Caco-2 (cell line): ENCODE measurements around the gene TIAM1. TPM values are rescaled to one million over a fixed set of nuclear protein-coding genes. Genes with fewer than 3 reads are reported as not detected.

Experiments
- BruUV-seq: library from RNA; stranded (reverse); fragments of 400-500 nt; replicated peaks from 2 replicates; lab custom pipeline; 2021; lab: Mats Ljungman, UMichigan
- CTCF ChIA-PET: fragments of 300-600 bp; sonication (Branson Sonifier 250); formaldehyde crosslinking; loops from one replicate; lab custom pipeline; 2022; ENCODE audit warnings: antibody characterized with exemption; lab: Charles Lee
- POLR2A ChIA-PET: fragments of 300-600 bp; sonication (Branson Sonifier 250); formaldehyde crosslinking; loops from one replicate; lab custom pipeline; 2022; ENCODE audit warnings: antibody characterized with exemption; lab: Charles Lee
- DNase-seq, 2 experiments: peaks; one replicate each; pipeline versions ENCODE4 v3.0.0 to v3.0.0-alpha.2; 2020 to 2022
- H3K27me3 ChIP-seq: replicated peaks from 2 replicates; pipeline ENCODE4 v1.6.0; 2011; ENCODE audit warnings: low read length; ENCODE audit not compliant: control insufficient read depth, insufficient read depth
- H3K36me3 ChIP-seq: 2 replicates; pipeline ENCODE4 v1.5.1; 2011; ENCODE audit warnings: low read length; ENCODE audit not compliant: control insufficient read depth, insufficient read depth
- H3K4me1 ChIP-seq: fragments of 250-450 bp; sonication (Bioruptor Pico); 2 replicates; pipeline ENCODE4 v1.5.1; 2020; ENCODE audit warnings: mild to moderate bottlenecking
- H3K4me3 ChIP-seq: 2 replicates; pipeline ENCODE4 v1.5.1; 2011; ENCODE audit warnings: low read depth, mild to moderate bottlenecking, control low read depth, low read length
- H3K9me3 ChIP-seq: fragments of 250-450 bp; sonication (Bioruptor Pico); 2 replicates; pipeline ENCODE4 v1.5.1; 2020; ENCODE audit warnings: mild to moderate bottlenecking, moderate library complexity
- H3K27ac Mint-ChIP-seq: one replicate; pipeline ENCODE4 v1.8.0; 2022; ENCODE audit warnings: mixed read lengths; ENCODE audit not compliant: unreplicated experiment
- H3K27me3 Mint-ChIP-seq: one replicate; pipeline ENCODE4 v1.8.0; 2022; ENCODE audit warnings: mixed read lengths; ENCODE audit not compliant: insufficient read depth, unreplicated experiment
- H3K36me3 Mint-ChIP-seq: one replicate; pipeline ENCODE4 v1.8.0; 2022; ENCODE audit warnings: mild to moderate bottlenecking, mixed read lengths; ENCODE audit not compliant: insufficient read depth, unreplicated experiment
- H3K4me1 Mint-ChIP-seq: one replicate; pipeline ENCODE4 v1.8.0; 2022; ENCODE audit warnings: low read depth, mixed read lengths; ENCODE audit not compliant: unreplicated experiment
- H3K4me3 Mint-ChIP-seq: one replicate; pipeline ENCODE4 v1.8.0; 2022; ENCODE audit warnings: mild to moderate bottlenecking, moderate library complexity, mixed read lengths; ENCODE audit not compliant: unreplicated experiment
- H3K9me3 Mint-ChIP-seq: one replicate; pipeline ENCODE4 v1.8.0; 2022; ENCODE audit warnings: mixed read lengths; ENCODE audit not compliant: unreplicated experiment
- intact Hi-C: fragments of 100-400 bp; cut with micrococcal nuclease; formaldehyde crosslinking; loops from one replicate; pipeline ENCODE4 v1.10.0; 2022; ENCODE audit not compliant: unreplicated experiment
- total RNA-seq: library from RNA; stranded (reverse); gene quantifications from 2 replicates; pipeline ENCODE4 v1.2.3, GENCODE V29; 2022
- TF ChIP-seq, protein P1 (sequence below), 2 experiments: fragments of 200-600 bp in 1 of 2; IDR thresholded peaks; 1 replicate in 1 of 2; 2 replicates in 1 of 2; pipeline versions ENCODE4 v1.5.1 to v1.8.0; 2011 to 2022; ENCODE audit warnings: antibody characterized with exemption in 1 of 2, control low read depth in 1 of 2, inconsistent platforms in 1 of 2, low read depth in 1 of 2, low read length in 1 of 2, mild to moderate bottlenecking in 1 of 2, moderate library complexity in 1 of 2; ENCODE audit not compliant: insufficient read depth in 1 of 2, severe bottlenecking in 1 of 2, unreplicated experiment in 1 of 2

Gene TIAM1
- total RNA-seq, 1 experiment from 2014 or later: 5.2 TPM

DNA sequence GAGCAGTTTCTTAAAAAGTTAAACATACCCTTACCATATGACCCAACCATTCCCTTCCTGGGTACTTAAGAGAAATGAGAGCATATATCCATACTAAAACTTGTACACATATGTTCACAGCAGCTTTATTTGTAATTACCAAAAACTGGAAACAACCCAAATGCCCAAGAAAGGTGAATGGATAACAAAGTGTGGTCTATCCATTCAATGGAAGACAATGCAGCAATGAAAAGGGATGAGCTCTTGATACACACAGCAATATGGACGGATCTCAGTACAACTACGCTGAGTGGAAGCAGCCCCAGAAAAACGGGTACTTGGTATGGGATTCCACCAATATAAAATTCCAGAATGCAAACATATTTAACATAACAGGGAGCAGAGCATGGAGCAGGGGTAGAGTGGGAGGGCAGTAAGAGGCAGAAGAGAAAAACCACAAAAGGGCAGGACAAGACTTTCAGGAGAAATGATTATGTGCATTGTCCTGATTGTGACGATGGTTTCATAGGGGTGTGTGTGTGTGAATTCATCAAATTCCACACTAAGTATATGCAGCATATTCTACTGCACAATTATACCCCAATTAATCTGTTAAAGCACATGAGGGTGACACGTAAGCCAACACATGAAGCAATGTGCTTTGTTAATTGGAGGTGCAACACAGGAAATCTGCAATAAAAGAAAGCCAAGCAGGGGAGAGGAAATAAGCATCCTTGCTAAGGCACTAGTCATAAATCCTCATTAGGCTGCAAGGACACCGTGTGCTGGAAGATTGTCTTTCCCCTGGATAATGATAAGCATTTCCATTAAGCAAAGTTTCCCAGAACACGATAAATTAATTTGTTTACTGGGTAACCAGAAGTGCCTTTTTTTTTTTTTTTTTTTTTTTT, 192.7 kb downstream of the TIAM1 start:
- Histone ChIP-seq H3K4me3 (no peak overlapping the region), H3K36me3 (no peaks in the 10 kb centered on the region), H3K9me3 (peaks cover under 1% of the 10 kb centered on the region; the same call in 1 of the 2 replicates), H3K4me1 (no peaks in the 10 kb centered on the region), H3K27me3 (no peaks in the 10 kb centered on the region)
- no peak overlapping the region for H3K4me3 Mint-ChIP-seq
- no peak overlapping the region for H3K27ac Mint-ChIP-seq
- H3K27me3 Mint-ChIP-seq: no peaks in the 10 kb centered on the region
- POLR2A ChIA-PET: no interaction called here
- intact Hi-C loops: no loop called here
- CTCF ChIA-PET: no interaction called here
- BruUV-seq: no TSS peak
- no peaks in the 10 kb centered on the region for H3K36me3 Mint-ChIP-seq
- H3K4me1 Mint-ChIP-seq: no peaks in the 10 kb centered on the region
- TF ChIP-seq, protein P1, sequence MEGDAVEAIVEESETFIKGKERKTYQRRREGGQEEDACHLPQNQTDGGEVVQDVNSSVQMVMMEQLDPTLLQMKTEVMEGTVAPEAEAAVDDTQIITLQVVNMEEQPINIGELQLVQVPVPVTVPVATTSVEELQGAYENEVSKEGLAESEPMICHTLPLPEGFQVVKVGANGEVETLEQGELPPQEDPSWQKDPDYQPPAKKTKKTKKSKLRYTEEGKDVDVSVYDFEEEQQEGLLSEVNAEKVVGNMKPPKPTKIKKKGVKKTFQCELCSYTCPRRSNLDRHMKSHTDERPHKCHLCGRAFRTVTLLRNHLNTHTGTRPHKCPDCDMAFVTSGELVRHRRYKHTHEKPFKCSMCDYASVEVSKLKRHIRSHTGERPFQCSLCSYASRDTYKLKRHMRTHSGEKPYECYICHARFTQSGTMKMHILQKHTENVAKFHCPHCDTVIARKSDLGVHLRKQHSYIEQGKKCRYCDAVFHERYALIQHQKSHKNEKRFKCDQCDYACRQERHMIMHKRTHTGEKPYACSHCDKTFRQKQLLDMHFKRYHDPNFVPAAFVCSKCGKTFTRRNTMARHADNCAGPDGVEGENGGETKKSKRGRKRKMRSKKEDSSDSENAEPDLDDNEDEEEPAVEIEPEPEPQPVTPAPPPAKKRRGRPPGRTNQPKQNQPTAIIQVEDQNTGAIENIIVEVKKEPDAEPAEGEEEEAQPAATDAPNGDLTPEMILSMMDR (IDR thresholded peaks at IDR 0.05; ENCODE audit: insufficient read depth in 1 of 2, low read depth in 1 of 2, low read length in 1 of 2, severe bottlenecking in 1 of 2, unreplicated experiment in 1 of 2): no peak
- no peak for DNase-seq
- peaks cover 8% of the 10 kb centered on the region for H3K9me3 Mint-ChIP-seq

DNA sequence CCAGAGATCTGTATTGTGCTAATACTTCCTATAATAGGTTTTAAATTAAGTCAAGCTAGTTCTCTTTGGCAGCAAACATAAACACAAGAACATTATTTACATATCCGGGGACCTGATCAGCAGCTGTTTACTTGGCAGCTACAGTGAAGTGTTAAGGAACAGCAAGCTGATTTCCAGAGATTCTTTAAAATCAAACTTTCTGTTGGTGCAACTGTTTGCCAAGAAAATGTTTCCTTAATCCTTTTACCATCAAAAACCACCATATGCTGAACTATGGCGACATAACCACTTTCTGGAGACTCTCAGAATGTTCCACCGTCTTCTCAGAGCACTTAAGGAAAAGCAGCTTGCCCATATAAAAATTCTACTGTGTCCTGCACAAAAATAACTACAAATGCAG, 198.8 kb downstream of the TIAM1 start:
- H3K27me3 Mint-ChIP-seq: no peaks in the 10 kb centered on the region
- Histone ChIP-seq H3K4me3 (no peak overlapping the region), H3K36me3 (no peaks in the 10 kb centered on the region), H3K4me1 (peaks cover 4% of the 10 kb centered on the region; the same call in 1 of the 2 replicates), H3K9me3 (no peaks in the 10 kb centered on the region), H3K27me3 (no peaks in the 10 kb centered on the region)
- TF ChIP-seq, protein P1 (IDR thresholded peaks at IDR 0.05; ENCODE audit: insufficient read depth in 1 of 2, low read depth in 1 of 2, low read length in 1 of 2, severe bottlenecking in 1 of 2, unreplicated experiment in 1 of 2): no peak
- intact Hi-C loops: no loop called here
- BruUV-seq: no TSS peak
- H3K36me3 Mint-ChIP-seq: no peaks in the 10 kb centered on the region
- POLR2A ChIA-PET: no interaction called here
- no peak for DNase-seq
- no peaks in the 10 kb centered on the region for H3K9me3 Mint-ChIP-seq
- no peak overlapping the region for H3K27ac Mint-ChIP-seq
- no peak overlapping the region for H3K4me3 Mint-ChIP-seq
- CTCF ChIA-PET: interaction anchor here (0.6 kb wide), 1 partner anchor 320 kb away, joined by 4 read pairs; no protein-coding TSS in a partner anchor
- H3K4me1 Mint-ChIP-seq: peaks cover 5% of the 10 kb centered on the region

DNA sequence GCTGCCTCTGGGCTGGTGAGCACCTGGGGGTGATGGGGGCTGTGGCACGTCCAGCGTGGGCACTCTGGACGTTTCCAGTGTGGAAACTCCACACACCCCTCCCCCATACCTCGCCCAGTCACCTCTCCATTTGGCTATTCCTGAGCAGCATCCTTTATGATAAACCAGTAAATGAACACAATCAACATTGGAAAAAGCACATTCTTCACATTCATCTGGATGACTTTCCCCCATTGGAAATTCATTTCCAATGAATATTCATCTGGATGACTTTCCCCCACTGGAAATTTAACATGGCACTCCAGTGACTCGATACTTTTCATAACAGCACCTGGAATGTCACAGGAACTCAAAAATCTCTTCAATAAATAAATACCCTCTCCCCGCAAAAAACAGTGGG, 201.0 kb downstream of the TIAM1 start:
- H3K4me1 ChIP-seq: peaks cover 12% of the 10 kb centered on the region
- Mint-ChIP-seq H3K4me1 (peaks cover 13% of the 10 kb centered on the region), H3K4me3 (no peak overlapping the region), H3K9me3 (no peaks in the 10 kb centered on the region), H3K36me3 (no peaks in the 10 kb centered on the region), H3K27ac (no peak overlapping the region), H3K27me3 (no peaks in the 10 kb centered on the region)
- no peak for DNase-seq
- H3K9me3 ChIP-seq: no peaks in the 10 kb centered on the region
- H3K36me3 ChIP-seq: no peaks in the 10 kb centered on the region
- CTCF ChIA-PET: no interaction called here
- POLR2A ChIA-PET: no interaction called here
- no TSS peak for BruUV-seq
- TF ChIP-seq, protein P1 (IDR thresholded peaks at IDR 0.05; ENCODE audit: insufficient read depth in 1 of 2, low read depth in 1 of 2, low read length in 1 of 2, severe bottlenecking in 1 of 2, unreplicated experiment in 1 of 2): no peak
- H3K4me3 ChIP-seq: no peak overlapping the region
- intact Hi-C loops: no loop called here
- H3K27me3 ChIP-seq: no peaks in the 10 kb centered on the region
